WTC11 (cell line): ENCODE results near the gene MYO9A. TPM values are rescaled to one million over a fixed set of nuclear protein-coding genes. Genes with fewer than 3 reads are reported as not detected.

Experiments used
- ATAC-seq: fragments of 200-7000 bp; cut with Tn5 transposase; 2 replicates; pipeline ENCODE4 v1.10.0; 2021; ENCODE audit warnings: mild to moderate bottlenecking, moderate library complexity
- CTCF ChIA-PET: fragments of 300-600 bp; sonication (Branson Sonifier 250); formaldehyde crosslinking; loops from one replicate; lab custom pipeline; 2021; ENCODE audit warnings: antibody characterized with exemption; lab: Charles Lee
- POLR2A ChIA-PET: fragments of 350-600 bp; sonication (Branson Sonifier 250); formaldehyde crosslinking; loops from one replicate; lab custom pipeline; 2021; ENCODE audit warnings: antibody characterized with exemption; lab: Charles Lee
- DNase-seq: peaks from one replicate; pipeline ENCODE4 v3.0.0; 2021; ENCODE audit warnings: low spot score
- H3K27ac Mint-ChIP-seq: 2 replicates; pipeline ENCODE4 v1.8.0; 2021; ENCODE audit warnings: mixed read lengths
- H3K27me3 Mint-ChIP-seq: 2 replicates; pipeline ENCODE4 v1.8.0; 2021; ENCODE audit warnings: low read depth, mild to moderate bottlenecking, moderate library complexity, mixed read lengths
- H3K36me3 Mint-ChIP-seq: 2 replicates; pipeline ENCODE4 v1.8.0; 2021; ENCODE audit warnings: mixed read lengths
- H3K4me1 Mint-ChIP-seq: 2 replicates; pipeline ENCODE4 v1.8.0; 2022; ENCODE audit warnings: mixed read lengths
- H3K4me3 Mint-ChIP-seq: 2 replicates; pipeline ENCODE4 v1.8.0; 2021; ENCODE audit warnings: mild to moderate bottlenecking, moderate library complexity, mixed read lengths
- H3K9me3 Mint-ChIP-seq: 2 replicates; pipeline ENCODE4 v1.8.0; 2021; ENCODE audit warnings: mixed read lengths
- AFF4 ChIP-seq: sonication (generic); formaldehyde crosslinking; IDR thresholded peaks from 2 replicates; pipeline ENCODE4 v1.8.1; 2023; ENCODE audit warnings: mild to moderate bottlenecking, missing genetic modification reagents, borderline replicate concordance
- ELF4 ChIP-seq: sonication (generic); formaldehyde crosslinking; IDR thresholded peaks from 2 replicates; pipeline ENCODE4 v1.8.1; 2022; ENCODE audit warnings: low read depth, mild to moderate bottlenecking, moderate library complexity, missing genetic modification reagents
- ESRRA ChIP-seq: sonication (generic); formaldehyde crosslinking; IDR thresholded peaks from 2 replicates; pipeline ENCODE4 v1.8.1; 2022; ENCODE audit warnings: mild to moderate bottlenecking, missing genetic modification reagents, borderline replicate concordance
- FOXK1 ChIP-seq: sonication (generic); formaldehyde crosslinking; IDR thresholded peaks from 2 replicates; pipeline ENCODE4 v1.8.0; 2022; ENCODE audit warnings: mild to moderate bottlenecking, moderate library complexity, missing genetic modification reagents
- MLX ChIP-seq: sonication (generic); formaldehyde crosslinking; IDR thresholded peaks from 2 replicates; pipeline ENCODE4 v1.8.1; 2023; ENCODE audit warnings: mild to moderate bottlenecking, missing genetic modification reagents, moderate library complexity
- NFATC4 ChIP-seq: fragments of 250-450 bp; sonication (Bioruptor Pico); IDR thresholded peaks from 2 replicates; pipeline ENCODE4 v1.9.0; 2021; ENCODE audit warnings: mild to moderate bottlenecking
- NR1H2 ChIP-seq: sonication (generic); formaldehyde crosslinking; IDR thresholded peaks from 2 replicates; pipeline ENCODE4 v1.9.0; 2021; ENCODE audit warnings: mild to moderate bottlenecking, moderate library complexity, missing genetic modification reagents
- NR2C2 ChIP-seq: sonication (generic); formaldehyde crosslinking; IDR thresholded peaks from 2 replicates; pipeline ENCODE4 v1.8.0; 2022; ENCODE audit warnings: mild to moderate bottlenecking, missing genetic modification reagents
- NR3C1 ChIP-seq: sonication (generic); formaldehyde crosslinking; conservative IDR thresholded peaks from 2 replicates; pipeline ENCODE4 v1.8.1; 2023; ENCODE audit warnings: low read depth, mild to moderate bottlenecking, missing genetic modification reagents
- PREB ChIP-seq: sonication (generic); formaldehyde crosslinking; IDR thresholded peaks from 2 replicates; pipeline ENCODE4 v1.8.1; 2022; ENCODE audit warnings: mild to moderate bottlenecking, missing genetic modification reagents, moderate library complexity, borderline replicate concordance
- RELA ChIP-seq: sonication (generic); formaldehyde crosslinking; IDR thresholded peaks from 2 replicates; pipeline ENCODE4 v1.8.1; 2022; ENCODE audit warnings: missing genetic modification reagents, mild to moderate bottlenecking, borderline replicate concordance
- SMAD4 ChIP-seq: sonication (generic); formaldehyde crosslinking; IDR thresholded peaks from 2 replicates; pipeline ENCODE4 v1.8.0; 2022; ENCODE audit warnings: mild to moderate bottlenecking, missing genetic modification reagents
- SOX15 ChIP-seq: fragments of 250-450 bp; sonication (Bioruptor Pico); IDR thresholded peaks from 2 replicates; pipeline ENCODE4 v1.9.0; 2021; ENCODE audit warnings: mild to moderate bottlenecking
- SP1 ChIP-seq: sonication (generic); formaldehyde crosslinking; conservative IDR thresholded peaks from 2 replicates; pipeline ENCODE4 v1.8.1; 2022; ENCODE audit warnings: missing genetic modification reagents
- TCF7 ChIP-seq: sonication (generic); formaldehyde crosslinking; IDR thresholded peaks from 2 replicates; pipeline ENCODE4 v1.8.0; 2022; ENCODE audit warnings: mild to moderate bottlenecking, low read depth, missing genetic modification reagents, moderate library complexity
- ZBTB21 ChIP-seq: sonication (generic); formaldehyde crosslinking; IDR thresholded peaks from 2 replicates; pipeline ENCODE4 v1.8.1; 2023; ENCODE audit warnings: mild to moderate bottlenecking, missing genetic modification reagents, borderline replicate concordance
- ZNF281 ChIP-seq: sonication (generic); formaldehyde crosslinking; IDR thresholded peaks from 2 replicates; pipeline ENCODE4 v1.8.0; 2023; ENCODE audit warnings: mild to moderate bottlenecking, missing genetic modification reagents
- ZNF671 ChIP-seq: fragments of 250-450 bp; sonication (Bioruptor Pico); IDR thresholded peaks from 2 replicates; pipeline ENCODE4 v1.8.0; 2021; ENCODE audit warnings: mild to moderate bottlenecking
- ZSCAN18 ChIP-seq: fragments of 250-450 bp; sonication (Bioruptor Pico); IDR thresholded peaks from 2 replicates; pipeline ENCODE4 v2.1.2; 2022; ENCODE audit warnings: mild to moderate bottlenecking, moderate library complexity
- total RNA-seq: library from RNA; stranded (reverse); gene quantifications from 3 replicates; pipeline ENCODE4 v1.2.3, GENCODE V29; 2021
- TF ChIP-seq, protein P1 (sequence below): fragments of 250-450 bp; sonication (Bioruptor Pico); IDR thresholded peaks from 2 replicates; pipeline ENCODE4 v1.9.0; 2021; ENCODE audit warnings: mild to moderate bottlenecking
- TF ChIP-seq, protein P2 (sequence below): sonication (generic); formaldehyde crosslinking; IDR thresholded peaks from 2 replicates; pipeline ENCODE4 v1.8.0; 2022; ENCODE audit warnings: mild to moderate bottlenecking, missing genetic modification reagents

Gene MYO9A
- total RNA-seq, 1 experiment from 2014 or later: 23.5 TPM

- no peak overlapping the region for H3K27ac Mint-ChIP-seq
- no peaks in the 10 kb centered on the region; the same call in 1 of the 2 replicates for H3K36me3 Mint-ChIP-seq
- ChIA-PET POLR2A (no interaction called here), CTCF (interaction anchor here (0.7 to 0.8 kb wide), 2 partner anchors 18 to 46 kb away, joined by 3 read pairs; no protein-coding TSS in a partner anchor)
- H3K4me3 Mint-ChIP-seq: no peak overlapping the region
- ATAC-seq: no peak
- H3K9me3 Mint-ChIP-seq: no peaks in the 10 kb centered on the region
- peaks cover 2% of the 10 kb centered on the region; the same call in 1 of the 2 replicates for H3K27me3 Mint-ChIP-seq
- TF ChIP-seq ELF4 (CRISPR knock-in tag): no peak
- TF ChIP-seq ZNF671: no peak
- no peak for TF ChIP-seq NR2C2
- no peak for TF ChIP-seq SP1 (CRISPR knock-in tag)
- no peak for TF ChIP-seq NR3C1 (CRISPR knock-in tag)
- no peak for TF ChIP-seq PREB
- TF ChIP-seq AFF4: no peak
- no peak for TF ChIP-seq ZSCAN18 (CRISPR knock-in tag)
- TF ChIP-seq SOX15: no peak
- no peak for TF ChIP-seq RELA (CRISPR knock-in tag)
- no peak for DNase-seq
- H3K4me1 Mint-ChIP-seq: peaks cover 15% of the 10 kb centered on the region
Observed at GRCh38 chr15:71798641-71799040, 319.3 kb downstream of the MYO9A start.

GRCh38 chr15:71792521-71792920 lies 325.4 kb downstream of the MYO9A start:
- ATAC-seq (no peak), DNase-seq (no peak)
- Mint-ChIP-seq H3K9me3 (no peaks in the 10 kb centered on the region), H3K27ac (no peak overlapping the region), H3K36me3 (no peaks in the 10 kb centered on the region; the same call in 1 of the 2 replicates), H3K4me1 (no peaks in the 10 kb centered on the region), H3K4me3 (no peak overlapping the region), H3K27me3 (no peaks in the 10 kb centered on the region; the same call in 1 of the 2 replicates)
- ChIA-PET CTCF (interaction anchor here (1.4 kb wide), 1 partner anchor 9 kb away, joined by 3 read pairs; no protein-coding TSS in a partner anchor), POLR2A (no interaction called here)
- TF ChIP-seq MLX: no peak
- TF ChIP-seq ESRRA (CRISPR knock-in tag): no peak
- TF ChIP-seq SMAD4 (CRISPR knock-in tag): no peak
- TF ChIP-seq, protein P1, sequence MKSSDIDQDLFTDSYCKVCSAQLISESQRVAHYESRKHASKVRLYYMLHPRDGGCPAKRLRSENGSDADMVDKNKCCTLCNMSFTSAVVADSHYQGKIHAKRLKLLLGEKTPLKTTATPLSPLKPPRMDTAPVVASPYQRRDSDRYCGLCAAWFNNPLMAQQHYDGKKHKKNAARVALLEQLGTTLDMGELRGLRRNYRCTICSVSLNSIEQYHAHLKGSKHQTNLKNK (CRISPR knock-in tag): no peak
- TF ChIP-seq TCF7 (CRISPR knock-in tag): no peak
- TF ChIP-seq NFATC4 (CRISPR knock-in tag): no peak
- no peak for TF ChIP-seq ZNF281 (CRISPR knock-in tag)
- TF ChIP-seq, protein P2, sequence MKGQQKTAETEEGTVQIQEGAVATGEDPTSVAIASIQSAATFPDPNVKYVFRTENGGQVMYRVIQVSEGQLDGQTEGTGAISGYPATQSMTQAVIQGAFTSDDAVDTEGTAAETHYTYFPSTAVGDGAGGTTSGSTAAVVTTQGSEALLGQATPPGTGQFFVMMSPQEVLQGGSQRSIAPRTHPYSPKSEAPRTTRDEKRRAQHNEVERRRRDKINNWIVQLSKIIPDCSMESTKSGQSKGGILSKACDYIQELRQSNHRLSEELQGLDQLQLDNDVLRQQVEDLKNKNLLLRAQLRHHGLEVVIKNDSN (CRISPR knock-in tag): no peak
- TF ChIP-seq NR1H2 (CRISPR knock-in tag): no peak
- no peak for TF ChIP-seq ZBTB21
- no peak for TF ChIP-seq FOXK1 (CRISPR knock-in tag)
- TF ChIP-seq AFF4: no peak
